Left lung (tissue), 10 donors: ENCODE measurements around the gene HERC3. TPM values are rescaled to one million over a fixed set of nuclear protein-coding genes. Genes with fewer than 3 reads are reported as not detected.

Source experiments
- ATAC-seq: fragments of 200-7000 bp; cut with Tn5 transposase; one replicate; pipeline ENCODE4 v1.9.1; 2020; ENCODE audit warnings: moderate library complexity
- DNase-seq, 4 donors: peaks; one replicate each; pipeline ENCODE4 v3.0.0-alpha.2; 2013 to 2020
- H3K27ac ChIP-seq, 2 donors: fragments of 200-600 bp; sonication (generic) in 1 of 2; one replicate each; pipeline versions ENCODE4 v1.5.0 to v1.8.0; 2020 to 2021
- H3K27me3 ChIP-seq, 2 donors: fragments of 200-600 bp; sonication (generic) in 1 of 2; one replicate each; pipeline versions ENCODE4 v1.5.0 to v1.8.0; 2020 to 2021
- H3K36me3 ChIP-seq, 2 donors: fragments of 200-600 bp; sonication (generic) in 1 of 2; one replicate each; pipeline versions ENCODE4 v1.5.0 to v1.8.0; 2020 to 2021
- H3K4me1 ChIP-seq, 2 donors: fragments of 200-600 bp; one replicate each; pipeline ENCODE4 v1.8.0; 2021
- H3K4me3 ChIP-seq, 2 donors: fragments of 200-600 bp; sonication (generic) in 1 of 2; one replicate each; pipeline versions ENCODE4 v1.5.0 to v1.8.0; 2020 to 2021; ENCODE audit warnings: mild to moderate bottlenecking in 1 of 2
- H3K9me3 ChIP-seq, 2 donors: fragments of 200-600 bp; sonication (generic) in 1 of 2; one replicate each; pipeline versions ENCODE4 v1.5.0 to v1.8.0; 2020 to 2021
- CTCF ChIP-seq, 2 donors: fragments of 200-600 bp; sonication (generic) in 1 of 2; IDR thresholded peaks; one replicate each; pipeline versions ENCODE4 v1.5.0 to v1.8.0; 2021; ENCODE audit warnings: antibody characterized with exemption in 2 of 2
- intact Hi-C, 2 donors: fragments of 100-400 bp; cut with DNase I; formaldehyde crosslinking; loops; one replicate each; pipeline versions ENCODE4 v1.11.2 to v1.14.2; 2022
- polyA plus RNA-seq, 6 donors: library from polyadenylated mRNA; unstranded; fragments of 120-200 nt; gene quantifications; one replicate each; pipeline ENCODE4 v1.2.1, GENCODE V29; 2013; ENCODE audit not compliant: insufficient read length in 6 of 6
- total RNA-seq, 2 donors: library from RNA; stranded (reverse); fragmentation: NEBNext Ultra II Directional; extraction: Animal tissue kit (Norgen Biotek cat#: 25700); gene quantifications; one replicate each; pipeline ENCODE4 v1.2.1, GENCODE V29; 2021
- donor health status: DM: no; HTN: yes; CAD: no.
- donor health status: DM: no; HTN: no; CAD: no.

HERC3 gene
- total and polyA plus RNA-seq, 8 donors: 17.1 to 43.8 (median 22.2) TPM

GRCh38 chr4:88573276-88573980 is 18.9 kb upstream of the HERC3 start:
- Histone ChIP-seq H3K36me3 (no peaks in the 10 kb centered on the region), H3K27ac (no peak overlapping the region), H3K4me3 (no peak overlapping the region), H3K9me3 (no peaks in the 10 kb centered on the region), H3K4me1 (peaks cover 0 to 3% of the 10 kb centered on the region in 2 donors), H3K27me3 (no peaks in the 10 kb centered on the region)
- no peak for ATAC-seq
- intact Hi-C loops: no loop called here
- DNase-seq: no peak
- no peak for TF ChIP-seq CTCF (IDR thresholded peaks at IDR 0.05)

- Histone ChIP-seq H3K27me3 (no peaks in the 10 kb centered on the region), H3K4me1 (peaks cover 0 to 3% of the 10 kb centered on the region in 2 donors), H3K27ac (no peak overlapping the region), H3K4me3 (no peak overlapping the region), H3K9me3 (no peaks in the 10 kb centered on the region), H3K36me3 (no peaks in the 10 kb centered on the region)
- ATAC-seq: no peak
- no peak for TF ChIP-seq CTCF (IDR thresholded peaks at IDR 0.05)
- peak in 1 of 4 donors; percentile 23 for DNase-seq
- intact Hi-C loops: no loop called here
Observed at GRCh38 chr4:88573995-88574394, 18.3 kb upstream of the HERC3 start.

GRCh38 chr4:88575186-88575585 is 17.1 kb upstream of the HERC3 start:
- peaks cover 0 to 3% of the 10 kb centered on the region in 2 donors for H3K4me1 ChIP-seq
- no peak overlapping the region for H3K27ac ChIP-seq
- ATAC-seq: no peak
- no peak overlapping the region for H3K4me3 ChIP-seq
- H3K27me3 ChIP-seq: no peaks in the 10 kb centered on the region
- no peak for DNase-seq
- intact Hi-C loops: no loop called here
- H3K9me3 ChIP-seq: no peaks in the 10 kb centered on the region
- TF ChIP-seq CTCF (IDR thresholded peaks at IDR 0.05): no peak
- H3K36me3 ChIP-seq: no peaks in the 10 kb centered on the region

- H3K27ac ChIP-seq: no peak overlapping the region
- no peaks in the 10 kb centered on the region for H3K27me3 ChIP-seq
- no peaks in the 10 kb centered on the region for H3K4me1 ChIP-seq
- no peaks in the 10 kb centered on the region for H3K36me3 ChIP-seq
- DNase-seq (no peak), ATAC-seq (no peak)
- intact Hi-C loops: no loop called here
- no peak for TF ChIP-seq CTCF (IDR thresholded peaks at IDR 0.05)
- no peaks in the 10 kb centered on the region for H3K9me3 ChIP-seq
- H3K4me3 ChIP-seq: no peak overlapping the region
Observed at GRCh38 chr4:88582493-88582892, 9.8 kb upstream of the HERC3 start.

- Histone ChIP-seq H3K4me1 (no peaks in the 10 kb centered on the region), H3K27me3 (no peaks in the 10 kb centered on the region), H3K36me3 (no peaks in the 10 kb centered on the region), H3K27ac (no peak overlapping the region), H3K4me3 (no peak overlapping the region), H3K9me3 (no peaks in the 10 kb centered on the region)
- ATAC-seq (no peak), DNase-seq (no peak)
- intact Hi-C loops: no loop called here
- TF ChIP-seq CTCF (IDR thresholded peaks at IDR 0.05): no peak
Observed at GRCh38 chr4:88583631-88584470, 8.4 kb upstream of the HERC3 start.
